B cell (primary cell): Measurements from ENCODE around the gene CPEB3.
"Not testable (repeated sequence)": the region's sequence is repeated elsewhere in the genome, so short reads cannot be mapped to it uniquely, and the experiment has no call there.

Source experiments
- EZH2 ChIP-seq: IDR thresholded peaks from 2 replicates; pipeline ENCODE4 v1.6.1; 2012; ENCODE audit warnings: borderline replicate concordance, low read depth, mild to moderate bottlenecking, moderate library complexity, low read length; ENCODE audit not compliant: insufficient read depth, poor library complexity, severe bottlenecking
- TF ChIP-seq, protein P1 (sequence below): fragments of 200-600 bp; IDR thresholded peaks from one replicate; pipeline ENCODE4 v1.8.0; 2022; ENCODE audit warnings: antibody characterized with exemption, mild to moderate bottlenecking

DNA sequence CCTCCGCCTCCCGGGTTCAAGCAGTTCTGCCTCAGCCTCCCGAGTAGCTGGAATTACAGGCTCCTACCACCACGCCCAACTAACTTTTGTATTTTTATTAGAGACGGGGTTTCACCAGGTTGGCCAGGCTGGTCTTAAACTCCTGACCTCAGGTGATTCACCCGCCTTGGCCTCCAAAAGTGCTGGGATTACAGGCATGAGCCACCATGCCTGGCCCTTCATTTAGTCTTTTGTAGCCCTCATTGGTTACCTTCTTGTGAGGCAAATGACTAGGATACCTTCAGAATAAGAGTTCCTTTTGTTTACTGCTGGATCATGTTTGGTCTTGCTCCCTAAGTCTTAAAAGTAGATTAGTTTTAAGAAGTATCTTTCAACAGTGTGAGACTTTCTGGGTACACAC, 39.0 kb upstream of the CPEB3 start:
- TF ChIP-seq EZH2: not testable (repeated sequence)
- TF ChIP-seq, protein P1, sequence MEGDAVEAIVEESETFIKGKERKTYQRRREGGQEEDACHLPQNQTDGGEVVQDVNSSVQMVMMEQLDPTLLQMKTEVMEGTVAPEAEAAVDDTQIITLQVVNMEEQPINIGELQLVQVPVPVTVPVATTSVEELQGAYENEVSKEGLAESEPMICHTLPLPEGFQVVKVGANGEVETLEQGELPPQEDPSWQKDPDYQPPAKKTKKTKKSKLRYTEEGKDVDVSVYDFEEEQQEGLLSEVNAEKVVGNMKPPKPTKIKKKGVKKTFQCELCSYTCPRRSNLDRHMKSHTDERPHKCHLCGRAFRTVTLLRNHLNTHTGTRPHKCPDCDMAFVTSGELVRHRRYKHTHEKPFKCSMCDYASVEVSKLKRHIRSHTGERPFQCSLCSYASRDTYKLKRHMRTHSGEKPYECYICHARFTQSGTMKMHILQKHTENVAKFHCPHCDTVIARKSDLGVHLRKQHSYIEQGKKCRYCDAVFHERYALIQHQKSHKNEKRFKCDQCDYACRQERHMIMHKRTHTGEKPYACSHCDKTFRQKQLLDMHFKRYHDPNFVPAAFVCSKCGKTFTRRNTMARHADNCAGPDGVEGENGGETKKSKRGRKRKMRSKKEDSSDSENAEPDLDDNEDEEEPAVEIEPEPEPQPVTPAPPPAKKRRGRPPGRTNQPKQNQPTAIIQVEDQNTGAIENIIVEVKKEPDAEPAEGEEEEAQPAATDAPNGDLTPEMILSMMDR: not testable (repeated sequence)
